ENCODE data around the gene CCL18.

GRCh38 chr17:36034127-36034526, 29.9 kb upstream of the CCL18 start:
- TF ChIP-seq CTCF (IDR thresholded peaks at IDR 0.05) (no peak), EP300 (IDR thresholded peaks at IDR 0.05; ENCODE audit: borderline replicate concordance in 1 of 2, low read depth in 1 of 2, low read length in 1 of 2) (no peak)
